ENCODE measurements around the gene TLR4. TPM values are rescaled to one million over a fixed set of nuclear protein-coding genes. Genes with fewer than 3 reads are reported as not detected.

The TLR4 gene
- total and polyA plus RNA-seq, 2 experiments from 2014 or later = 0.06 to 0.17 TPM

- ATAC-seq (no peak), DNase-seq (ENCODE audit: low spot score) (no peak)
- Histone ChIP-seq H3K79me2 (replicated peaks; ENCODE audit: insufficient read depth) (no peaks in the 10 kb centered on the region), H3K27me3 (ENCODE audit: insufficient read depth) (no peaks in the 10 kb centered on the region), H3K36me3 (ENCODE audit: insufficient read depth) (no peaks in the 10 kb centered on the region), H3K9me2 (ENCODE audit: insufficient read depth) (no peaks in the 10 kb centered on the region), H3F3A (replicated peaks; ENCODE audit: low read depth) (no peaks in the 10 kb centered on the region), H3K4me1 (ENCODE audit: insufficient read depth) (no peaks in the 10 kb centered on the region), H3K27ac (ENCODE audit: low read depth) (no peak overlapping the region), H3K4me2 (no peak overlapping the region), H2AFZ (no peak overlapping the region), H4K20me1 (replicated peaks; ENCODE audit: insufficient read depth) (no peaks in the 10 kb centered on the region), H3K4me3 (no peak overlapping the region)
- Mint-ChIP-seq H3K9me3 (peaks cover 49% of the 10 kb centered on the region), H3K27me3 (ENCODE audit: insufficient read depth, low read depth, poor library complexity) (no peaks in the 10 kb centered on the region), H3K4me3 (no peak overlapping the region), H3K27ac (no peak overlapping the region), H3K36me3 (ENCODE audit: low read depth) (no peaks in the 10 kb centered on the region), H3K4me1 (no peaks in the 10 kb centered on the region)
- no peak for TF ChIP-seq EZH2 (IDR thresholded peaks at IDR 0.05; ENCODE audit: low read depth, unreplicated experiment)
- TF ChIP-seq CREB1 (CRISPR knock-in tag; IDR thresholded peaks at IDR 0.05; ENCODE audit: low read depth) = no peak
- no peak for TF ChIP-seq JUNB (IDR thresholded peaks at IDR 0.05; ENCODE audit: unreplicated experiment)
- no peak for TF ChIP-seq STAT1 (IDR thresholded peaks at IDR 0.05; ENCODE audit: unreplicated experiment)
- no peak for TF ChIP-seq EZH2phosphoT487 (IDR thresholded peaks at IDR 0.05; ENCODE audit: unreplicated experiment)
- TF ChIP-seq, protein P1, sequence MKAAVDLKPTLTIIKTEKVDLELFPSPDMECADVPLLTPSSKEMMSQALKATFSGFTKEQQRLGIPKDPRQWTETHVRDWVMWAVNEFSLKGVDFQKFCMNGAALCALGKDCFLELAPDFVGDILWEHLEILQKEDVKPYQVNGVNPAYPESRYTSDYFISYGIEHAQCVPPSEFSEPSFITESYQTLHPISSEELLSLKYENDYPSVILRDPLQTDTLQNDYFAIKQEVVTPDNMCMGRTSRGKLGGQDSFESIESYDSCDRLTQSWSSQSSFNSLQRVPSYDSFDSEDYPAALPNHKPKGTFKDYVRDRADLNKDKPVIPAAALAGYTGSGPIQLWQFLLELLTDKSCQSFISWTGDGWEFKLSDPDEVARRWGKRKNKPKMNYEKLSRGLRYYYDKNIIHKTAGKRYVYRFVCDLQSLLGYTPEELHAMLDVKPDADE (IDR thresholded peaks at IDR 0.05) = no peak
- TF ChIP-seq, protein P2, sequence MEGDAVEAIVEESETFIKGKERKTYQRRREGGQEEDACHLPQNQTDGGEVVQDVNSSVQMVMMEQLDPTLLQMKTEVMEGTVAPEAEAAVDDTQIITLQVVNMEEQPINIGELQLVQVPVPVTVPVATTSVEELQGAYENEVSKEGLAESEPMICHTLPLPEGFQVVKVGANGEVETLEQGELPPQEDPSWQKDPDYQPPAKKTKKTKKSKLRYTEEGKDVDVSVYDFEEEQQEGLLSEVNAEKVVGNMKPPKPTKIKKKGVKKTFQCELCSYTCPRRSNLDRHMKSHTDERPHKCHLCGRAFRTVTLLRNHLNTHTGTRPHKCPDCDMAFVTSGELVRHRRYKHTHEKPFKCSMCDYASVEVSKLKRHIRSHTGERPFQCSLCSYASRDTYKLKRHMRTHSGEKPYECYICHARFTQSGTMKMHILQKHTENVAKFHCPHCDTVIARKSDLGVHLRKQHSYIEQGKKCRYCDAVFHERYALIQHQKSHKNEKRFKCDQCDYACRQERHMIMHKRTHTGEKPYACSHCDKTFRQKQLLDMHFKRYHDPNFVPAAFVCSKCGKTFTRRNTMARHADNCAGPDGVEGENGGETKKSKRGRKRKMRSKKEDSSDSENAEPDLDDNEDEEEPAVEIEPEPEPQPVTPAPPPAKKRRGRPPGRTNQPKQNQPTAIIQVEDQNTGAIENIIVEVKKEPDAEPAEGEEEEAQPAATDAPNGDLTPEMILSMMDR (conservative IDR thresholded peaks at IDR 0.05; ENCODE audit: low read depth in 2 of 2) = no peak
- no peak for TF ChIP-seq ZNF114 (CRISPR knock-in tag; IDR thresholded peaks at IDR 0.05)
- TF ChIP-seq, protein P3, sequence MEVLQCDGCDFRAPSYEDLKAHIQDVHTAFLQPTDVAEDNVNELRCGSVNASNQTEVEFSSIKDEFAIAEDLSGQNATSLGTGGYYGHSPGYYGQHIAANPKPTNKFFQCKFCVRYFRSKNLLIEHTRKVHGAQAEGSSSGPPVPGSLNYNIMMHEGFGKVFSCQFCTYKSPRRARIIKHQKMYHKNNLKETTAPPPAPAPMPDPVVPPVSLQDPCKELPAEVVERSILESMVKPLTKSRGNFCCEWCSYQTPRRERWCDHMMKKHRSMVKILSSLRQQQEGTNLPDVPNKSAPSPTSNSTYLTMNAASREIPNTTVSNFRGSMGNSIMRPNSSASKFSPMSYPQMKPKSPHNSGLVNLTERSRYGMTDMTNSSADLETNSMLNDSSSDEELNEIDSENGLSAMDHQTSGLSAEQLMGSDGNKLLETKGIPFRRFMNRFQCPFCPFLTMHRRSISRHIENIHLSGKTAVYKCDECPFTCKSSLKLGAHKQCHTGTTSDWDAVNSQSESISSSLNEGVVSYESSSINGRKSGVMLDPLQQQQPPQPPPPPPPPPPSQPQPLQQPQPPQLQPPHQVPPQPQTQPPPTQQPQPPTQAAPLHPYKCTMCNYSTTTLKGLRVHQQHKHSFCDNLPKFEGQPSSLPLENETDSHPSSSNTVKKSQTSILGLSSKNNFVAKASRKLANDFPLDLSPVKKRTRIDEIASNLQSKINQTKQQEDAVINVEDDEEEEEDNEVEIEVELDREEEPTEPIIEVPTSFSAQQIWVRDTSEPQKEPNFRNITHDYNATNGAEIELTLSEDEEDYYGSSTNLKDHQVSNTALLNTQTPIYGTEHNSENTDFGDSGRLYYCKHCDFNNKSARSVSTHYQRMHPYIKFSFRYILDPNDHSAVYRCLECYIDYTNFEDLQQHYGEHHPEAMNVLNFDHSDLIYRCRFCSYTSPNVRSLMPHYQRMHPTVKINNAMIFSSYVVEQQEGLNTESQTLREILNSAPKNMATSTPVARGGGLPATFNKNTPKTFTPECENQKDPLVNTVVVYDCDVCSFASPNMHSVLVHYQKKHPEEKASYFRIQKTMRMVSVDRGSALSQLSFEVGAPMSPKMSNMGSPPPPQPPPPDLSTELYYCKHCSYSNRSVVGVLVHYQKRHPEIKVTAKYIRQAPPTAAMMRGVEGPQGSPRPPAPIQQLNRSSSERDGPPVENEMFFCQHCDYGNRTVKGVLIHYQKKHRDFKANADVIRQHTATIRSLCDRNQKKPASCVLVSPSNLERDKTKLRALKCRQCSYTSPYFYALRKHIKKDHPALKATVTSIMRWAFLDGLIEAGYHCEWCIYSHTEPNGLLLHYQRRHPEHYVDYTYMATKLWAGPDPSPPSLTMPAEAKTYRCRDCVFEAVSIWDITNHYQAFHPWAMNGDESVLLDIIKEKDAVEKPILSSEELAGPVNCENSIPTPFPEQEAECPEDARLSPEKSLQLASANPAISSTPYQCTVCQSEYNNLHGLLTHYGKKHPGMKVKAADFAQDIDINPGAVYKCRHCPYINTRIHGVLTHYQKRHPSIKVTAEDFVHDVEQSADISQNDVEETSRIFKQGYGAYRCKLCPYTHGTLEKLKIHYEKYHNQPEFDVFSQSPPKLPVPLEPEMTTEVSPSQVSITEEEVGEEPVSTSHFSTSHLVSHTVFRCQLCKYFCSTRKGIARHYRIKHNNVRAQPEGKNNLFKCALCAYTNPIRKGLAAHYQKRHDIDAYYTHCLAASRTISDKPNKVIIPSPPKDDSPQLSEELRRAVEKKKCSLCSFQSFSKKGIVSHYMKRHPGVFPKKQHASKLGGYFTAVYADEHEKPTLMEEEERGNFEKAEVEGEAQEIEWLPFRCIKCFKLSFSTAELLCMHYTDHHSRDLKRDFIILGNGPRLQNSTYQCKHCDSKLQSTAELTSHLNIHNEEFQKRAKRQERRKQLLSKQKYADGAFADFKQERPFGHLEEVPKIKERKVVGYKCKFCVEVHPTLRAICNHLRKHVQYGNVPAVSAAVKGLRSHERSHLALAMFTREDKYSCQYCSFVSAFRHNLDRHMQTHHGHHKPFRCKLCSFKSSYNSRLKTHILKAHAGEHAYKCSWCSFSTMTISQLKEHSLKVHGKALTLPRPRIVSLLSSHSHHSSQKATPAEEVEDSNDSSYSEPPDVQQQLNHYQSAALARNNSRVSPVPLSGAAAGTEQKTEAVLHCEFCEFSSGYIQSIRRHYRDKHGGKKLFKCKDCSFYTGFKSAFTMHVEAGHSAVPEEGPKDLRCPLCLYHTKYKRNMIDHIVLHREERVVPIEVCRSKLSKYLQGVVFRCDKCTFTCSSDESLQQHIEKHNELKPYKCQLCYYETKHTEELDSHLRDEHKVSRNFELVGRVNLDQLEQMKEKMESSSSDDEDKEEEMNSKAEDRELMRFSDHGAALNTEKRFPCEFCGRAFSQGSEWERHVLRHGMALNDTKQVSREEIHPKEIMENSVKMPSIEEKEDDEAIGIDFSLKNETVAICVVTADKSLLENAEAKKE (CRISPR knock-in tag; IDR thresholded peaks at IDR 0.05) = no peak
- no peak for TF ChIP-seq POLR2AphosphoS5 (IDR thresholded peaks at IDR 0.05; ENCODE audit: low read depth)
- no peak for TF ChIP-seq REST (IDR thresholded peaks at IDR 0.05; ENCODE audit: unreplicated experiment)
- no peak for TF ChIP-seq ZNF331 (CRISPR knock-in tag; IDR thresholded peaks at IDR 0.05; ENCODE audit: low read depth)
- no peak for TF ChIP-seq NANOG (IDR thresholded peaks at IDR 0.05; ENCODE audit: borderline replicate concordance)
Measured at GRCh38 chr9:117725426-117725887, 21.3 kb downstream of the TLR4 start.

Measured in GM23338 (cell line).